Lung (tissue), 12 donors: ENCODE results near the gene B3GNT5. TPM values are rescaled to one million over a fixed set of nuclear protein-coding genes. Genes with fewer than 3 reads are reported as not detected.

Source experiments
- ATAC-seq: fragments of 200-7000 bp; cut with Tn5 transposase; one replicate; pipeline ENCODE4 v1.9.1; 2020; ENCODE audit warnings: moderate number of reproducible peaks; ENCODE audit not compliant: insufficient read depth, low FRiP score
- DNase-seq, 3 donors: peaks; one replicate each; pipeline ENCODE4 v3.0.0-alpha.2; 2013 to 2017
- H3K27ac ChIP-seq, 2 donors: one replicate each; pipeline ENCODE4 v1.5.1; 2013; ENCODE audit warnings: mild to moderate bottlenecking in 2 of 2, moderate library complexity in 2 of 2, control low read depth in 1 of 2, inconsistent platforms in 1 of 2, low read depth in 1 of 2, low read length in 1 of 2
- H3K27me3 ChIP-seq, 3 donors: one replicate each; pipeline ENCODE4 v1.5.1; 2013; ENCODE audit warnings: low read length in 2 of 3; ENCODE audit not compliant: control insufficient read depth in 3 of 3, insufficient read depth in 3 of 3
- H3K36me3 ChIP-seq, 4 donors: one replicate each; pipeline ENCODE4 v1.5.1; 2013; ENCODE audit warnings: low read length in 4 of 4, mild to moderate bottlenecking in 1 of 4, moderate library complexity in 1 of 4; ENCODE audit not compliant: control insufficient read depth in 4 of 4, insufficient read depth in 4 of 4
- H3K4me1 ChIP-seq, 5 donors: one replicate each; pipeline ENCODE4 v1.5.1; 2013; ENCODE audit warnings: low read length in 5 of 5, mild to moderate bottlenecking in 2 of 5, moderate library complexity in 1 of 5; ENCODE audit not compliant: control insufficient read depth in 5 of 5, insufficient read depth in 5 of 5
- H3K4me3 ChIP-seq: one replicate; pipeline ENCODE4 v1.5.1; 2013; ENCODE audit warnings: mild to moderate bottlenecking, control low read depth, moderate library complexity
- H3K9ac ChIP-seq, 2 donors: one replicate each; pipeline ENCODE4 v1.5.1; 2013; ENCODE audit warnings: low read length in 2 of 2, control low read depth in 1 of 2; ENCODE audit not compliant: insufficient read depth in 1 of 2
- H3K9me3 ChIP-seq, 4 donors: one replicate each; pipeline ENCODE4 v1.5.1; 2013; ENCODE audit warnings: low read length in 3 of 4, mild to moderate bottlenecking in 1 of 4, moderate library complexity in 1 of 4; ENCODE audit not compliant: control insufficient read depth in 4 of 4, insufficient read depth in 3 of 4
- CTCF ChIP-seq: IDR thresholded peaks from 2 replicates; pipeline ENCODE4 v1.5.1; 2012; ENCODE audit warnings: mild to moderate bottlenecking; ENCODE audit errors: control extremely low read depth, extremely low read depth
- WGBS, 2 donors: extraction: QIAGEN DNeasy Blood & Tissue Kit; methylation state at CpG; one replicate each; pipeline ENCODE4 v1.1.7; 2013; 5-methylcytosine and 5-hydroxymethylcytosine counted together
- polyA plus RNA-seq, 2 donors: library from polyadenylated mRNA; stranded (reverse); fragments of 200-250 nt; gene quantifications; one replicate each; pipeline ENCODE4 v1.2.1, GENCODE V29; 2013
- total RNA-seq, 2 donors: library from RNA; depleted of rRNA in 1 of 2; stranded (reverse); fragments of >200 nt in 1 of 2; gene quantifications; one replicate each; pipeline ENCODE4 v1.2.1, GENCODE V29; 2014 to 2021
- donor health status: control.
- donor health status: control.
- donor health status: Bipolar disorder and iron deficiency.
- donor health status: healthy.
- donor health status: DM: yes; HTN: yes; CAD: no.

Gene B3GNT5
- total and polyA plus RNA-seq, 4 donors = 13.5 to 43.1 (median 26.8) TPM

GRCh38 chr3:183261151-183261724, 8.2 kb downstream of the B3GNT5 start:
- Histone ChIP-seq H3K4me1 (peaks cover 2 to 30% (median 13%) of the 10 kb centered on the region in 5 donors), H3K9me3 (no peaks in the 10 kb centered on the region), H3K27ac (no peak overlapping the region), H3K9ac (no peak overlapping the region), H3K4me3 (no peak overlapping the region), H3K27me3 (no peaks in the 10 kb centered on the region), H3K36me3 (no peaks in the 10 kb centered on the region)
- TF ChIP-seq CTCF = no peak
- 64 to 75% methylated on average over 5 of the region's 5 CpGs for WGBS, 2 donors
- ATAC-seq (no peak), DNase-seq (no peak)

GRCh38 chr3:183262875-183263378, 9.9 kb downstream of the B3GNT5 start:
- Histone ChIP-seq H3K36me3 (no peaks in the 10 kb centered on the region), H3K4me1 (peaks cover 2 to 30% (median 13%) of the 10 kb centered on the region in 5 donors), H3K4me3 (no peak overlapping the region), H3K27me3 (no peaks in the 10 kb centered on the region), H3K27ac (no peak overlapping the region), H3K9ac (no peak overlapping the region), H3K9me3 (no peaks in the 10 kb centered on the region)
- no peak for DNase-seq
- no peak for TF ChIP-seq CTCF
- no peak for ATAC-seq
- WGBS, 2 donors = 73 to 74% methylated on average over 3 of the region's 3 CpGs

- no peak overlapping the region for H3K27ac ChIP-seq
- no peaks in the 10 kb centered on the region for H3K36me3 ChIP-seq
- H3K9ac ChIP-seq = no peak overlapping the region
These were observed 11.2 kb downstream of the B3GNT5 start for GRCh38 chr3:183264268-183264667.

More at GRCh38 chr3:183264268-183264667, 11.2 kb downstream of the B3GNT5 start:
- no peak for DNase-seq
- H3K4me1 ChIP-seq = peaks cover 2 to 29% (median 11%) of the 10 kb centered on the region in 5 donors
- WGBS, 2 donors = 47 to 57% methylated on average over 5 of the region's 5 CpGs
- H3K9me3 ChIP-seq = no peaks in the 10 kb centered on the region
- TF ChIP-seq CTCF = no peak
- H3K4me3 ChIP-seq = no peak overlapping the region
- no peaks in the 10 kb centered on the region for H3K27me3 ChIP-seq
- ATAC-seq = no peak
